Neural cell (in vitro differentiated cells): ENCODE results near the gene CERS3. TPM values are rescaled to one million over a fixed set of nuclear protein-coding genes. Genes with fewer than 3 reads are reported as not detected.

Source experiments
- H2AFZ ChIP-seq: fragments of 200-600, 300-800 bp; sonication (generic), shearing (Covaris generic); 2 replicates; pipeline ENCODE4 v1.6.0; 2014; ENCODE audit warnings: low read depth, mild to moderate bottlenecking, antibody characterized with exemption, low read length, moderate library complexity
- H3F3A ChIP-seq: fragments of 200-600 bp; shearing (Covaris generic); 2 replicates; pipeline ENCODE4 v1.6.1; 2016; ENCODE audit warnings: mild to moderate bottlenecking, moderate library complexity, mixed read lengths, antibody characterized with exemption, low read length; ENCODE audit not compliant: insufficient read depth, poor library complexity, severe bottlenecking
- H3K27ac ChIP-seq: fragments of 200-600, 300-800 bp; sonication (generic), shearing (Covaris generic); 2 replicates; pipeline ENCODE4 v1.5.1; 2014; ENCODE audit warnings: mild to moderate bottlenecking, low read length, moderate library complexity
- H3K27me3 ChIP-seq: fragments of 300-800, 200-600 bp; sonication (generic), shearing (Covaris generic); 2 replicates; pipeline ENCODE4 v1.6.0; 2014; ENCODE audit warnings: mild to moderate bottlenecking, low read depth, low read length, moderate library complexity; ENCODE audit not compliant: insufficient read depth
- H3K36me3 ChIP-seq: fragments of 300-800, 200-600 bp; sonication (generic), shearing (Covaris generic); 2 replicates; pipeline ENCODE4 v1.5.1; 2014; ENCODE audit warnings: mild to moderate bottlenecking, antibody characterized with exemption, low read length, moderate library complexity; ENCODE audit not compliant: insufficient read depth
- H3K4me2 ChIP-seq: fragments of 300-800, 200-600 bp; sonication (generic), shearing (Covaris generic); 2 replicates; pipeline ENCODE4 v1.6.0; 2014; ENCODE audit warnings: mild to moderate bottlenecking, low read length
- H3K4me3 ChIP-seq: fragments of 300-800, 200-600 bp; sonication (generic), shearing (Covaris generic); 2 replicates; pipeline ENCODE4 v1.5.1; 2014; ENCODE audit warnings: mild to moderate bottlenecking, low read length, moderate library complexity
- H3K79me2 ChIP-seq: fragments of 200-600 bp; shearing (Covaris generic); replicated peaks from 2 replicates; pipeline ENCODE4 v1.6.0; 2014; ENCODE audit warnings: mild to moderate bottlenecking, low read length, moderate library complexity; ENCODE audit not compliant: insufficient read depth
- H3K9ac ChIP-seq: fragments of 300-800, 200-600 bp; sonication (generic), shearing (Covaris generic); 2 replicates; pipeline ENCODE4 v1.6.1; 2016; ENCODE audit warnings: mild to moderate bottlenecking, low read length, mixed read lengths
- H3K9me2 ChIP-seq: fragments of 200-600 bp; shearing (Covaris generic); 2 replicates; pipeline ENCODE4 v1.6.1; 2016; ENCODE audit warnings: mild to moderate bottlenecking, low read length, mixed read lengths; ENCODE audit not compliant: insufficient read depth
- H3K9me3 ChIP-seq: fragments of 200-600, 300-800 bp; sonication (generic), shearing (Covaris generic); 2 replicates; pipeline ENCODE4 v1.6.1; 2016; ENCODE audit warnings: mild to moderate bottlenecking, mixed run types, low read length, moderate library complexity, mixed read lengths
- H4K20me1 ChIP-seq: fragments of 200-600 bp; shearing (Covaris generic); 2 replicates; pipeline ENCODE4 v1.6.1; 2016; ENCODE audit warnings: mild to moderate bottlenecking, mixed run types; ENCODE audit not compliant: insufficient read depth
- CTCF ChIP-seq: fragments of 450-650 bp; IDR thresholded peaks from 2 replicates; pipeline ENCODE4 v1.5.1; 2014; ENCODE audit warnings: antibody characterized with exemption, mild to moderate bottlenecking, moderate library complexity; ENCODE audit not compliant: poor library complexity, severe bottlenecking
- EP300 ChIP-seq: fragments of 450-650 bp; conservative IDR thresholded peaks from 2 replicates; pipeline ENCODE4 v1.6.1; 2014; ENCODE audit warnings: antibody characterized with exemption, mild to moderate bottlenecking, moderate library complexity; ENCODE audit not compliant: poor library complexity, severe bottlenecking
- EZH2 ChIP-seq: fragments of 200-600, 300-800 bp; shearing (Covaris generic), sonication (generic); IDR thresholded peaks from 2 replicates; pipeline ENCODE4 v1.6.1; 2014; ENCODE audit warnings: antibody characterized with exemption, low read length, borderline replicate concordance, mild to moderate bottlenecking; ENCODE audit not compliant: insufficient read depth, poor library complexity, severe bottlenecking
- MXI1 ChIP-seq: fragments of 450-650 bp; conservative IDR thresholded peaks from 2 replicates; pipeline ENCODE4 v1.6.1; 2014; ENCODE audit warnings: antibody characterized with exemption, mild to moderate bottlenecking; ENCODE audit not compliant: poor library complexity, severe bottlenecking
- POLR2AphosphoS5 ChIP-seq: IDR thresholded peaks from 2 replicates; pipeline ENCODE4 v1.6.1; 2012
- RAD21 ChIP-seq: fragments of 450-650 bp; conservative IDR thresholded peaks from 2 replicates; pipeline ENCODE4 v1.6.1; 2014; ENCODE audit warnings: antibody characterized with exemption, mild to moderate bottlenecking, moderate library complexity
- REST ChIP-seq: IDR thresholded peaks from 2 replicates; pipeline ENCODE4 v1.6.1; 2012; ENCODE audit warnings: borderline replicate concordance
- SMC3 ChIP-seq: fragments of 450-650 bp; conservative IDR thresholded peaks from 2 replicates; pipeline ENCODE4 v1.6.1; 2014; ENCODE audit warnings: antibody characterized with exemption, mild to moderate bottlenecking, moderate library complexity; ENCODE audit not compliant: poor library complexity
- TAF1 ChIP-seq: IDR thresholded peaks from 2 replicates; pipeline ENCODE4 v1.6.1; 2012; ENCODE audit warnings: low read depth
- polyA plus RNA-seq: library from polyadenylated mRNA; depleted of rRNA; stranded (reverse); fragments of >200 nt; gene quantifications from 2 replicates; pipeline ENCODE4 v1.2.3, GENCODE V29; 2014

Gene CERS3
- polyA plus RNA-seq, 1 donor from 2014 or later, result 0.27 TPM

- TF ChIP-seq MXI1 (no peak), SMC3 (no peak)
These were observed 99.5 kb downstream of the CERS3 start (continued) for GRCh38 chr15:100429116-100429728.

GRCh38 chr15:100426937-100427336, 101.8 kb downstream of the CERS3 start:
- no peaks in the 10 kb centered on the region for H3F3A ChIP-seq
- no peak overlapping the region for H3K4me3 ChIP-seq
- no peaks in the 10 kb centered on the region for H3K27me3 ChIP-seq
- H4K20me1 ChIP-seq, result no peaks in the 10 kb centered on the region
- H3K4me2 ChIP-seq, result no peak overlapping the region
- H3K36me3 ChIP-seq, result no peaks in the 10 kb centered on the region
- TF ChIP-seq MXI1, result no peak
- no peaks in the 10 kb centered on the region for H3K9me3 ChIP-seq
- H2AFZ ChIP-seq, result no peak overlapping the region
- H3K9me2 ChIP-seq, result no peaks in the 10 kb centered on the region
- no peaks in the 10 kb centered on the region for H3K79me2 ChIP-seq
- no peak overlapping the region for H3K9ac ChIP-seq
- no peak overlapping the region for H3K27ac ChIP-seq

- Histone ChIP-seq H3K9me2 (no peaks in the 10 kb centered on the region), H3K27ac (no peak overlapping the region), H3K79me2 (no peaks in the 10 kb centered on the region), H3F3A (no peaks in the 10 kb centered on the region), H3K4me2 (no peak overlapping the region), H4K20me1 (no peaks in the 10 kb centered on the region), H2AFZ (no peak overlapping the region), H3K27me3 (no peaks in the 10 kb centered on the region), H3K4me3 (no peak overlapping the region), H3K36me3 (no peaks in the 10 kb centered on the region), H3K9ac (no peak overlapping the region), H3K9me3 (no peaks in the 10 kb centered on the region)
- TF ChIP-seq POLR2AphosphoS5 (no peak), RAD21 (no peak)
These were observed 123.6 kb downstream of the CERS3 start for GRCh38 chr15:100405179-100405578.

GRCh38 chr15:100400996-100401395, 127.8 kb downstream of the CERS3 start:
- no peaks in the 10 kb centered on the region for H3K36me3 ChIP-seq
- H3F3A ChIP-seq, result no peaks in the 10 kb centered on the region
- no peak overlapping the region for H3K4me2 ChIP-seq
- no peaks in the 10 kb centered on the region for H4K20me1 ChIP-seq
- no peak for TF ChIP-seq TAF1
- TF ChIP-seq REST, result no peak
- TF ChIP-seq SMC3, result no peak
- TF ChIP-seq CTCF, result no peak
- no peak for TF ChIP-seq POLR2AphosphoS5
- TF ChIP-seq EP300, result no peak
- no peak for TF ChIP-seq MXI1
- no peak for TF ChIP-seq RAD21
- TF ChIP-seq EZH2, result no peak
- no peaks in the 10 kb centered on the region for H3K79me2 ChIP-seq
- H3K9me2 ChIP-seq, result no peaks in the 10 kb centered on the region
- no peak overlapping the region for H3K9ac ChIP-seq
- H3K27ac ChIP-seq, result no peak overlapping the region
- H3K27me3 ChIP-seq, result no peaks in the 10 kb centered on the region
- no peaks in the 10 kb centered on the region for H3K9me3 ChIP-seq
- H3K4me3 ChIP-seq, result no peak overlapping the region
- no peak overlapping the region for H2AFZ ChIP-seq
